ENCODE results near the gene USP11.

The USP11 gene

GRCh38 chrX:47204970-47205369 is 27.8 kb upstream of the USP11 start:
- no peak for DNase-seq (ENCODE audit: low spot score)

- DNase-seq (ENCODE audit: low spot score), result no peak
Measured at GRCh38 chrX:47206316-47206715, 26.5 kb upstream of the USP11 start.

GRCh38 chrX:47208108-47208507 is 24.7 kb upstream of the USP11 start:
- no peak for DNase-seq (ENCODE audit: low spot score)

GRCh38 chrX:47209508-47210238 is 23.1 kb upstream of the USP11 start:
- DNase-seq (ENCODE audit: low spot score), result no peak

DNA sequence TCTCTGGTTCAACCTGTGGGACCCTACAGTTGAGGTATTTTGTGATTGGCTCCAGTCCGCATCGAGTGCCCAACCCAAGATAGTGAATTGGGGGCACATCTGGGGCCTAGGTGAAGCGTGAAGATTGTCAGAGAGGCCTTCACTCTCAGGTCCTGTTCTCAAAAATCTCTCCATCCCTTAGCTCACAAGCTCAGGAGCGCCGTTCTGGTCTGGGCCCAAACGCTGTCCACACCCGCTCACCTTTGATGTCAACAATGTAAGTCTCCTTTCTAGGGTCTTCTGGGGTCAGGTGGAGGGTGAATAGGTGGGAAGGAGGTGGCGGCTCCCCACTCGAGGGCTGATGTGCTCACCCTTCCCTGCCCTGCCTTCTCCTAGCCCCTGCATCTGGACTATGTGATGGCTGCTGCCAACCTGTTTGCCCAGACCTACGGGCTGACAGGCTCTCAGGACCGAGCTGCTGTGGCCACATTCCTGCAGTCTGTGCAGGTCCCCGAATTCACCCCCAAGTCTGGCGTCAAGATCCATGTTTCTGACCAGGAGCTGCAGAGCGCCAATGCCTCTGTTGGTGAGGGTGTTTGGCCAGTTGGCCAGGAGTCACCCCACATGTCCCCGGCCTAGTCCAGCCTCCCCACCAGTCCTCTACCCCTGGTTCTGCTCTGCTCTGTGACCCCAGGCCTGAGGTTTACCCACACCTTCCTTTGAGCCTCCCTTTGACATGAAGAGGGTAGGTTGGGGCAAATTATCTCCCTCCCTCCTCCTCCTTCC is 22.0 kb upstream of the USP11 start:
- no peak for DNase-seq (ENCODE audit: low spot score)

- no peak for DNase-seq (ENCODE audit: low spot score)
Measured at GRCh38 chrX:47212381-47213293, 20.2 kb upstream of the USP11 start.

- DNase-seq (ENCODE audit: low spot score), result no peak
Measured at GRCh38 chrX:47214435-47215077, 18.3 kb upstream of the USP11 start.

DNA sequence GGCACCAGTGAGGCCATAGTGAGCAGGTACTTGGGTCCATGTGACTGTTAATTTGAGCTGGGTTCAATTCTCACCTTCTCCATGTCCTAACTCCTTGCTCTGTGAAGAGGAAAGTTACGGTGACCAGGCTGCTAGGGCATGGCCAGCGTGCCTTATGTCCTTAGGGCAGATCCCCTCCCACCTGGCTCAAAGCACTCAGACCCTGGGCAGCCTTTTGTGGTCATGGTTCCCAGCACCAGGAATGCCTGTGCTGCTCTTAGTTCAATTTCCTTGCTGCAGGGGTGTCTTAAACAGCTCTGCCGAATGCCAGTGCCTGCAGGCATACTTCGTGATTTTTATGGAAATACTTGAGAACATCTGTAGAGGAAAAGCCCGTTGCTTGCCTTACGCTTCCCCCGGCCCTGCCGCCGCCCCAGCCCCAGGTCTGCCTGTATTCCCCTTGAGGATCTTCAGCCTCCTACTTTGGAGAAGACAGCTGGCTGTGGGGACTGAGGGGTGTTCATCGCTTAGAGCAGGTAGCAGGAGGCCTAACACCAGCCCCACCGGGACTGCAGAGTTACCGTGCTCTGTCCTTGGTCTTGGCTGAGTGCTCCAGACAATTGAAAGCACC is 17.4 kb upstream of the USP11 start:
- DNase-seq (ENCODE audit: low spot score), result no peak

GRCh38 chrX:47216393-47216925 is 16.4 kb upstream of the USP11 start:
- DNase-seq (ENCODE audit: low spot score), result no peak

DNA sequence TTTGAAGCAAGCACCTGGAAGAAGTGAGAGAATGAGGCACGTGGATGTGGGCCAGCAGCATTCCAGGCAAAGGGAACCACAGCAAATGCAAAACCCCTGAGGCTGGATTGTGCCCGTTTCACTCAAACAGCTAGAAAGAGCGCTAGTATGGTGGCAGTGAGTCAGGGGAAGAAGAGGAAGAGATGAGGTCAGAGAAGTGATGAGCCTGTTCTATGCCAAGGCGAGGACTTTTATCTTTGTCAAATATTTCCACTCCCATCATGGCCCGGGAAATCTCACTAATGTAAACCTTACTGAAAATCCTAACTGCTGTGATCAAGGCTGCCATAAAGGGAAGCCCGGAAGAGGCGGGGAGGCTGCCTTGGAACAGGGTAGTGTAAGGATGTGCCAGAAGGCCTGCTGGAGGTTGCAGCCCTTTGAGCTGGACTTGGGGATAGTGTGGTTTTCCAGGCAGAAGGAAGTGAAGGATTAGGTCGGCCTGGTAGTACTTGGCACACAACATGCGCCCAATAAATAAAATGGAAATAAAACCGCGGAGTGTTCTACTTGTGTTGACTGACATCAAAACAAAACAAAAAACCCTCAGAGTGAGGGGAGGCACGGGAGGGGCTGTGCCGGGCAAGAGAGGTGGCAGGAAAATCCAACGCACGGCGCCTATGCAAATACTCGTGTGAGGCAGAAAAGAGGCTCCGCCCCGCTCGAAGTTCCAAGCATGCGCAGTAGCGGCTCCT is 15.5 kb upstream of the USP11 start:
- DNase-seq (ENCODE audit: low spot score), result peak; percentile 42

- DNase-seq (ENCODE audit: low spot score), result peak; percentile 99
Measured at GRCh38 chrX:47217852-47218279, 14.9 kb upstream of the USP11 start.

DNA sequence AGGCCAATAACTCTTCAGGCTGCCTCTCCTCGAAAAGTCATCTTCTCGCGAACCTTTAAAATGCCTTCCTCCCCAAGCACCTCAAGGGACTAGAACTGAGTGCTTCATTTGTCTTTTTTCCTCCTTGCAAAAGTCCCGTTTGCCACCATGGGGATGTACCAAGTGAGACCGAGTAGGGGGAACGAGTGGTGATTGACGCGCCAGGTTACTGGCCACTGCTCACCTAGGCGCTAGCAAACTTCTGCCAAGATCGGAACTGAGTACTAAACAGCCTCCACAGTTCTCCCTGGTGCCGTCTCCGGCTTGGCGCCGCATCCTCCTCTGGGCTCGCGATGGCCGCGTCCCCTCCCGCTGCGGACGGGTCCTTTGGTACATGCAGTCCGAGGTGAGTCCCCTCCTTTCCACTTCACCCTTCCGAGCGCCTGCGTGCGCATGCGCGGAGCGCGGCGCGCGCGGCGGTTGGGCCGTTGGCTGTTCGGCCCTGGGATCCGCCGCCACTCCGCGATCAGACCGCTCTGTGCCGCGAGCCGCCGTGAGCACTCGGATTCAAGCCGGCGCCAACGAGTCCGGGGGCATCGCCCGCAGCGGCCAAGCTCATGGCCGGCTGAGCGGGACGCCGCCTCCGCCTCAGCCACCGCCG is 14.4 kb upstream of the USP11 start, which contains the start of gene CDK16:
CDK16 (plus strand) TSS at position 402 of the 640 bp plus-strand sequence. CDS start 4,877 bp downstream, outside the sequence.
- peak; percentile 95 for DNase-seq (ENCODE audit: low spot score)

DNA sequence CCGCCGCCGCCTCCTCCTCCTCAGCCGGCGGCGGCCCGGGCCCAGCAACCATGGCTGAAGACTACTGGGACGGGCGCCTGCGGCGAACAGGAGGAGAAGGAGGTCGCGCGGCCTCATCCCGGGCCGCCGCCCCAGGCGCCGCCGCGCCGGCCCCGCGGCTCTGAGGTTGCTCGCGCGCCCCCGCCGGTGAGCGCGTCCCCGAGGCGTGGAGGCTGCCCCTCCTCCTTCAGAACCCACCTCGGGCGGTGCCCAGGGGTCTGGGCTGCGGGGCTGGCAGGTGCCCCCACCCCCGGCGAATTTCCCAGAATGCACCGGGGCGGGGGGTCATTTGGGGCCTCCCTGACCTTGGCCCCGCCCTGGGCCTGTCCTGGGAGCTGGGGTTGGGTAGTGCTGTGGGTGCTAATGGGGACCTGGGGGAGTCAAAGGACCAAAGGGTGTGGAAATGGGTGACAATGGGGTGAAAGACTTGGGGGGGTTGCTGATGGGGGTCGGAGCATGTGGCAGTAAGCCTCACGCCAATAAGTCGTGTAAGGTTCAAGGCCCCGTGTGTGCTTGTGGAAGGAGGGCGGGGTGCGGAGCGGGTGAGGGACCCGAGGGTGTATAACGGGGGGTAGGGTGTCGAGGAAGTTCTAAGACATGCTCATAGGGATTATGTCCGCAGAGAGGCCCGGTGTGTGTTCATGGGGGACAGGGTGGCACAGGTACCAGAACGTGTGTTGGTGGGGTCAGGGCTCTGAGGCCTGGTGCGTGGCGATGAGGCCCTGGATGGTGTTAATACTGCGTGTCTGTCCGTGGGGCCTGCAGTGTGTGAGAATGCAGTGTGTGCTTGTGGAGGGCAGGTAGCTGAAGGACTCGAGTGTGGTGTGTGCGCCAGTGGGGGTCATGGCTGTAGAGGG is 13.6 kb upstream of the USP11 start:
- DNase-seq (ENCODE audit: low spot score), result peak; percentile 31

DNA sequence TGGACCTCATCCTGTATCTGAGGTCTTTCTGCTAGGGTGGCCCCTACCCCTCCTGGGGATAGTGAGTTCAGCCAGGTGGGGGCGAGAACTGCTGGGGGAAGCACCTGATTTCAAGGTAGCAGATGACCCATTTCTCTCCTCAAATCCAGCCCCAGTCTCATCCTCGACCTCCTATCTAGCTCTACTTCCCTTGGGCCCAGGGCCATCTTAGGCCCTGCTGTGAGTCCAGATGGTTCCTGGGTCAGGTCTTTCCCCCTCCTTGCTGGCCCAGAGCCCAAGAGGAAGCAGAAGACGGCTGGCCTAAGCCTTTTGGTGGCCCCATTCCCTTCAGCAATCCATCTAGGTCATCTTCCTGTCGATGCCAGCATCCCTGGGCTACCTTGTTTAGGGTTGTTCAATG is 11.1 kb upstream of the USP11 start:
- DNase-seq (ENCODE audit: low spot score), result no peak

DNA sequence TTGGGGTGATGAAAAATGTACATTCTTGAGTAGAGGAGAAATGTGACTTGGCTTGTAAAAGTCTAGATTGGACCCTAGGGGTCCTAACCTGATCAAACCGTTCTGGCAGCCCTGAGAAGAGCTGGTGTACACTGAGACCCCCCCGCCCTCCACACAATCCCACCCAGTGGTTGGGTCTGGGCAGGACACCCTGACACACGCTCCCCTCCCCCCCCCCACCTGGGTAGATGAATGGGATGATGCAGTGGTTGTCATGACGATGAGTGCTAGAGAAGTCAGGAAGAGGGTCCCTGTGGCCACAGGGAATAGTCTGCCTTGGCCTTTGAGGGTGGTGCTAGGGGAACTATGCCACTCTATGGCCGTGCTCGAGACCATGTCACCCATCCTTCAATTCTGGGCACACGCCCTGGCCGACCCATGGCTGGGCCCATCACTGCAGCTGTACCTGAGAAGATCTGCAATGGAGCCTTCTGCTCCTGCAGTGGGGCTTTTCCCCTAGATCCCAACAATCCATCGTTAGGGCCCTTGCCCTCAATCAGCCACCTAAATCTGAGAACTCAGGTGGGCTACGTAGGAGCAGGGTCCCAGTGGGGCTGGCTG is 10.0 kb upstream of the USP11 start:
- no peak for DNase-seq (ENCODE audit: low spot score)

- DNase-seq (ENCODE audit: low spot score), result no peak
Measured at GRCh38 chrX:47223476-47224250, 9.1 kb upstream of the USP11 start.

GRCh38 chrX:47224266-47224895 is 8.4 kb upstream of the USP11 start:
- DNase-seq (ENCODE audit: low spot score), result no peak

Measured in AG08395 (cell line).